IMR-90 (cell line): Measurements from ENCODE around the gene PLD3. TPM values are rescaled to one million over a fixed set of nuclear protein-coding genes. Genes with fewer than 3 reads are reported as not detected.

Source experiments
- ATAC-seq: fragments of 200-7000 bp; cut with Tn5 transposase; 2 replicates; pipeline ENCODE4 v1.9.1; 2020; ENCODE audit warnings: low read depth, mild to moderate bottlenecking, moderate library complexity
- BruUV-seq: library from RNA; stranded (reverse); fragments of 400-500 nt; replicated peaks from 2 replicates; lab custom pipeline; 2021; lab: Mats Ljungman, UMichigan
- CTCF ChIA-PET: fragments of 300-600 bp; formaldehyde crosslinking; extraction: SDS; loops from one replicate; lab custom pipeline; 2021; ENCODE audit warnings: antibody characterized with exemption; lab: Yijun Ruan, JAX
- POLR2A ChIA-PET: fragments of 300-600 bp; sonication (Branson Sonifier 250); formaldehyde crosslinking; loops from one replicate; lab custom pipeline; 2022; ENCODE audit warnings: antibody characterized with exemption; ENCODE audit not compliant: unreplicated experiment; lab: Charles Lee
- DNase-seq: peaks from one replicate; pipeline ENCODE4 v3.0.0; 2013
- H2AFZ ChIP-seq: replicated peaks from 2 replicates; pipeline ENCODE3; 2013; ENCODE audit warnings: low read length, mild to moderate bottlenecking; ENCODE audit not compliant: poor library complexity
- H2AK5ac ChIP-seq: 2 replicates; pipeline ENCODE4 v1.6.1; 2013; ENCODE audit warnings: low read depth, low read length, inconsistent platforms
- H2AK9ac ChIP-seq: replicated peaks from 2 replicates; pipeline ENCODE3; 2013; ENCODE audit warnings: mild to moderate bottlenecking, low read depth, low read length, moderate library complexity; ENCODE audit not compliant: poor library complexity
- H2BK120ac ChIP-seq: 2 replicates; pipeline ENCODE4 v1.6.1; 2013; ENCODE audit warnings: low read depth, low read length, inconsistent platforms
- H2BK15ac ChIP-seq: 3 replicates; pipeline ENCODE4 v1.6.1; 2013; ENCODE audit warnings: low read depth, low read length, inconsistent platforms
- H2BK20ac ChIP-seq: 2 replicates; pipeline ENCODE4 v1.6.1; 2013; ENCODE audit warnings: low read depth, mild to moderate bottlenecking, inconsistent platforms, low read length, moderate library complexity
- H2BK5ac ChIP-seq: 2 replicates; pipeline ENCODE4 v1.6.1; 2013; ENCODE audit warnings: mild to moderate bottlenecking, low read depth, low read length, inconsistent platforms; ENCODE audit not compliant: poor library complexity, severe bottlenecking
- H3K14ac ChIP-seq: replicated peaks from 2 replicates; pipeline ENCODE4 v1.6.1; 2013; ENCODE audit warnings: low read depth, low read length, inconsistent platforms
- H3K18ac ChIP-seq: 2 replicates; pipeline ENCODE4 v1.6.1; 2013; ENCODE audit warnings: low read depth, low read length, control low read depth
- H3K23ac ChIP-seq: 2 replicates; pipeline ENCODE4 v1.6.1; 2013; ENCODE audit warnings: low read depth, low read length, inconsistent platforms
- H3K27ac ChIP-seq: 2 replicates; pipeline ENCODE4 v1.5.1; 2013; ENCODE audit warnings: mild to moderate bottlenecking, control low read depth, low read length; ENCODE audit not compliant: insufficient read depth
- H3K27me3 ChIP-seq: 2 replicates; pipeline ENCODE4 v1.6.1; 2013; ENCODE audit warnings: low read length; ENCODE audit not compliant: control insufficient read depth, insufficient read depth
- H3K36me3 ChIP-seq: 2 replicates; pipeline ENCODE4 v1.6.1; 2013; ENCODE audit warnings: low read length, mixed read lengths; ENCODE audit not compliant: control insufficient read depth, insufficient read depth
- H3K4ac ChIP-seq: 2 replicates; pipeline ENCODE4 v1.6.1; 2013; ENCODE audit warnings: low read depth, low read length, inconsistent platforms
- H3K4me1 ChIP-seq: 2 replicates; pipeline ENCODE4 v1.6.1; 2013; ENCODE audit warnings: low read length, mixed read lengths; ENCODE audit not compliant: control insufficient read depth, insufficient read depth
- H3K4me2 ChIP-seq: 2 replicates; pipeline ENCODE4 v1.6.1; 2013; ENCODE audit warnings: low read depth, mild to moderate bottlenecking, control low read depth, low read length, moderate library complexity
- H3K4me3 ChIP-seq: 2 replicates; pipeline ENCODE4 v1.5.1; 2013; ENCODE audit warnings: low read depth, mild to moderate bottlenecking, control low read depth, low read length, moderate library complexity; ENCODE audit not compliant: insufficient read depth
- H3K56ac ChIP-seq: 2 replicates; pipeline ENCODE4 v1.6.1; 2013; ENCODE audit warnings: low read length, inconsistent platforms; ENCODE audit not compliant: insufficient read depth; ENCODE audit errors: extremely low read depth
- H3K79me1 ChIP-seq, 2 experiments: 2 replicates each; pipeline ENCODE4 v1.6.1; 2013; ENCODE audit warnings: low read length in 2 of 2, inconsistent platforms in 1 of 2, low read depth in 1 of 2
- H3K9ac ChIP-seq: 2 replicates; pipeline ENCODE4 v1.6.1; 2013; ENCODE audit warnings: low read depth, low read length, control low read depth
- H3K9me1 ChIP-seq: 2 replicates; pipeline ENCODE4 v1.6.1; 2013; ENCODE audit warnings: low read length, inconsistent platforms; ENCODE audit not compliant: insufficient read depth
- H3K9me3 ChIP-seq: 2 replicates; pipeline ENCODE4 v1.6.1; 2013; ENCODE audit warnings: low read length; ENCODE audit not compliant: control insufficient read depth, insufficient read depth
- H4K20me1 ChIP-seq: 2 replicates; pipeline ENCODE4 v1.6.1; 2013; ENCODE audit warnings: low read length, inconsistent platforms; ENCODE audit not compliant: insufficient read depth
- H4K5ac ChIP-seq: 2 replicates; pipeline ENCODE4 v1.6.1; 2013; ENCODE audit warnings: mild to moderate bottlenecking, low read depth, low read length, control low read depth
- H4K8ac ChIP-seq, 2 experiments: 2 replicates each; pipeline ENCODE4 v1.6.1; 2013; ENCODE audit warnings: low read depth in 2 of 2, low read length in 2 of 2, control low read depth in 1 of 2, inconsistent platforms in 1 of 2
- H4K91ac ChIP-seq: 2 replicates; pipeline ENCODE4 v1.6.1; 2013; ENCODE audit warnings: low read depth, low read length, inconsistent platforms; ENCODE audit not compliant: insufficient read depth
- RAD21 ChIP-seq: IDR thresholded peaks from 2 replicates; pipeline ENCODE4 v1.6.1; 2012; ENCODE audit warnings: low read length, improper control_type of control experiment
- USF2 ChIP-seq: fragments of 150-350 bp; IDR thresholded peaks from 2 replicates; pipeline ENCODE4 v1.6.1; 2017; ENCODE audit warnings: mild to moderate bottlenecking, antibody characterized with exemption, low read length, low read depth
- WGBS, 2 experiments: methylation state at CpG; one replicate each; pipeline versions ENCODE4 v1.1.5 to v1.1.7; 2013; ENCODE audit warnings: missing lambda C conversion rate in 2 of 2; ENCODE audit not compliant: insufficient read length in 1 of 2; ENCODE audit errors: extremely low coverage in 2 of 2; 5-methylcytosine and 5-hydroxymethylcytosine counted together
- dilution Hi-C: fragments of 300-500 bp; cut with HindIII; formaldehyde crosslinking; loops from one replicate; pipeline ENCODE4 v1.14.3; 2018; ENCODE audit warnings: low sequenced_read_pairs; ENCODE audit not compliant: unreplicated experiment
- in situ Hi-C: fragments of 300-500 bp; cut with MboI; formaldehyde crosslinking; loops from 3 replicates; pipeline ENCODE4 v1.14.3; 2019; ENCODE audit warnings: low sequenced_read_pairs, inconsistent platforms, mixed read lengths
- intact Hi-C: fragments of 100-400 bp; cut with micrococcal nuclease; formaldehyde crosslinking; loops from 2 replicates; pipeline ENCODE4 v1.10.0; 2022
- polyA plus RNA-seq, 3 experiments: library from polyadenylated mRNA; depleted of rRNA; stranded (reverse); fragments of >200 nt; gene quantifications; 2 replicates each; pipeline ENCODE4 v1.2.3, GENCODE V29; 2012; ENCODE audit warnings: low replicate concordance in 1 of 3
- total RNA-seq: library from RNA; depleted of rRNA; stranded (reverse); fragments of >200 nt; gene quantifications from 2 replicates; pipeline ENCODE4 v1.2.3, GENCODE V29; 2012

PLD3 gene
- total and polyA plus RNA-seq, 2 of the 4 experiments (the other 2 are of a cell fraction), result 117 to 665 TPM

GRCh38 chr19:40410030-40410389 is 61.5 kb downstream of the PLD3 start:
- H3K36me3 ChIP-seq, result no peaks in the 10 kb centered on the region
- TF ChIP-seq RAD21 (no peak), USF2 (no peak)
- in situ Hi-C loops (no loop called here), intact Hi-C loops (no loop called here), dilution Hi-C loops (no loop called here)
- H3K56ac ChIP-seq, result no peak overlapping the region
- H4K91ac ChIP-seq, result no peak overlapping the region
- H2BK120ac ChIP-seq, result no peak overlapping the region
- no peak overlapping the region for H3K9ac ChIP-seq
- no peaks in the 10 kb centered on the region for H3K9me1 ChIP-seq
- no peak overlapping the region for H2BK15ac ChIP-seq
- no peaks in the 10 kb centered on the region for H3K4me1 ChIP-seq
- ATAC-seq, result no peak
- H3K4me2 ChIP-seq, result no peak overlapping the region
- no peaks in the 10 kb centered on the region for H3K79me1 ChIP-seq
- H3K23ac ChIP-seq, result no peak overlapping the region
- H3K14ac ChIP-seq, result no peak overlapping the region
- no peak overlapping the region for H3K4me3 ChIP-seq
- no peaks in the 10 kb centered on the region for H4K20me1 ChIP-seq
- ChIA-PET CTCF (no interaction called here), POLR2A (no interaction called here)
- H3K9me3 ChIP-seq, result no peaks in the 10 kb centered on the region
- H3K4ac ChIP-seq, result no peak overlapping the region
- no peak overlapping the region for H2BK20ac ChIP-seq
- no peaks in the 10 kb centered on the region for H3K27me3 ChIP-seq
- H2AK9ac ChIP-seq, result no peak overlapping the region
- no peak overlapping the region for H2BK5ac ChIP-seq
- BruUV-seq, result no TSS peak
- H3K27ac ChIP-seq, result no peak overlapping the region
- no peak overlapping the region for H3K18ac ChIP-seq
- no CpG with 5 or more reads among the region's 9 CpGs for WGBS, 2 experiments
- H4K5ac ChIP-seq, result no peak overlapping the region
- H2AK5ac ChIP-seq, result no peak overlapping the region
- H4K8ac ChIP-seq, result no peak overlapping the region
- no peak for DNase-seq
- H2AFZ ChIP-seq, result no peak overlapping the region
